Activated CD8-positive, alpha-beta memory T cell treated with anti-CD3 and anti-CD28 coated beads for 24 hours (primary cell): ENCODE measurements around the gene ZBTB7C.

Experiments
- DNase-seq: peaks from one replicate; pipeline ENCODE4 v3.0.0-alpha.2; 2020

Gene ZBTB7C

DNA sequence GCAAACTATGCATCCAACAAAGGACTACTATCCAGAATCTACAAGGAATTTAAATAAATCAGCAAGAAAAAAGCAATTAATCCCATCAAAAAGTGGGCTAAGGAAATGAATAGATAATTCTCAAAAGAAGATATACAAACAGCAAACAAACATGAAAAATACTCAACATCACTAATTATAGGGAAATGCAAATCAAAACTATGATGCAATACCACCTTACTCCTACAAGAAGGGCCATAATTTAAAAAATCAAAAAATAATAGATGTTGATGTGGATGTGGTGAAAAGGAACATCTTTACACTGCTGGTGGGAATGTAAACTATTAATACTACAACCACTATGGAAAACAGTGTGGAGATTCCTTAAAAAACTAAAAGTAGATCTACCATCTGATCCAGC, 164.7 kb downstream of the ZBTB7C start:
- DNase-seq, result no peak

DNA sequence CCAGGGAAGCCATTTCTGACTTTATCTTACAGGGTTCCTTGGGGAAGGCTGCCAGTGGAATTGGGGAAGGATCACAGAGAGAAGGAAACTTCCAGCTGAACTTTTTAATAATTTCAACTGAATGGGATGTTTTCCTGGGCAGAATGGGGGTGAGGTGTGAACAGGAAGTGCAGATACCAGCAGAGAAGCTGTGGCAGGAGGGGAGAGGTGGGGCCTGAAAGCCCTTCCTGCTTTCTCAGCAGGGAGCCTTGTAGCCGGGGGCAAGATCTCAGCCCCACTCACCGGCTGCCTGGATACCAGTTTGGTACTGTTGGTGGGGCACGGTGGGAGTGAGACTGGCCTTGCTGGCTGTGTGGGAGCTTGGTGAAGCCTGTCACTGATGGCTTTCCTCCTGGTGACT, 170.5 kb downstream of the ZBTB7C start:
- no peak for DNase-seq

DNA sequence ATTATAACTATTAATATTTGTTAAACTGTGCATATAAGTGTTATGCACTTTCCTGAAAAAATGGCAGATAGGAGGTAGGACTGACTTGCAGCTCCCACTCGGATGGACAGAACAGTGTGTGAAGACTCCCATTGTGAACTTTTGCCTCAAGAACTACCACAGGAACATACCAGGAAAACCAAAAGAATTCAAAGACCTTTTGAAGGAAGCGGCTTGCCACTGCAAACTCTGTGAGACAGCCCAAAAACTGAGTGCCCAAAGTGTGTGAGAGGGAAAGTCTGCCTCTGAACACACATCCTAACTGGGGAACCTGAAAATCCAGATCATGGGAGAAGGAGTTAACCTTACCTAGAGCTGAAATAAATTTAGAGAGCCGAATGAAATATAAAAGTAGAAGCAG, 171.0 kb downstream of the ZBTB7C start:
- no peak for DNase-seq

DNA sequence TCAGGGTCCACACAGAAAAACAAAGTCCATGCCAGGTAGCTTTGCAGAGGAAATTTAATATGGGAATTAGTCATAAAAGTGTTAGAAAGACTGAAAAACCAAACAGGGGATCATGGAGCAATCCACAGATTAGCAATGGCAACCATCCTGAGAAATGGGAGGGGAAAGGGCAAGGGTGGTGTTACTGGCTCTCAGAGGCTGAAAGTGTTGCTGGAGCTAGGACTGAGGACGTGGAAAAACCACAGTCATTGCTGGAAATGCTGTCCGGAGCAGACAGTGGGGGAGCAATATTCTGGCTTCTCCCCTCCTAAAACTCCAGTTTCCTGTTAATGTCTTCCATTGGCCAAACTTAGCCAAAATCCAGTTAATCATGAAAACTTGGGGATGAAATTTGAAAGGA, 172.4 kb downstream of the ZBTB7C start:
- DNase-seq, result no peak

DNA sequence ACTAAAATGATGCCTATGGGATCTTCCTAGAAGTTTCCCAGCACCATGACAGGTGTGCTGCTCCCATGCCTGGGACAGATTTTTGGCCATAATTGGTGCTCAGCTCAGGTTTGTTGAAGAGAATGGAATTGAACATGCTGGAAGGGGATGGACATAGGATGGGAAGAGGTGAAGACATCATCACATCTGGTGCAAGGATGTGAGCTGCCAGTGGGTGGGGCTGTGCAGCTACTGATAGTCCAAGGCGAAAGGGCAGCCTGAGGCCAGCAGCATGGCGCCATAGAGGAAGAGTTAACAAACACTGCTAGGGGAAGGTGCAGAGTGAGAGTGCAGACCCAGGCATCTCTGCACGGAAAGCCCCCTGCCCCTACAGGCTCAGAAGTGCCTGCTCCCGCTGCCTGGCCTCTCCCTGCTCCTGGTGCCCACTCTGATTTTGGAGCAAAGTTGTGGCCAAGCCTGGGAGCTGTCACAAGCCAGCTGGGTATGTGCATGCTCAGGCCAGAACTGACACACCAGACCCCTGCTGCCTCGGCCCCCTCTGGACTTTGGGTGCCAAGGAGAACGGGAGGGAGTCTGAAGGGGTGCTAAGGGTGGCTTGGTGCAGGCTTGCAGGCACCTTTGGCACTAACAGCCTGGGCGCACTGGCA, 178.6 kb downstream of the ZBTB7C start:
- no peak for DNase-seq

DNA sequence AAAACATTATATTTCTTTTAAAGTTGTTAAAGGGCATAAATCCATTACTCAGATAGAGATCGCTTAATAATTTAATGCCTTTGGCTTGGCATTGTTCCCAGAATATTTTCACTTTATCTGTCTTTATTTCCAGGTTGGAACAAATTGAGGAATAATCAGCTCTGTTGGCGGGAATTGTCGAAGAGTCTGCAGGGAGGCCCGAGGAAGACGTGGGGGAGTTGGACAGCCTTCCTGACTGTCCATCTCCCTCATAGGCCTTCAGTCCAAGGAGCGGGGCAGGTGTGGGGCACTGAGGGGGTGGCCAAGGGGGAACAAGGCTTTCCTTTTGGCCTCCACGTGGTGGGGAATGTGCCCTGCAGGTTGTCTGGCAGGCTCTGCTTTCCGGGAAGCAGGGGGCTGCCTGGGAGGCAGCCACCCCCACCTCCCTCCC, 179.6 kb downstream of the ZBTB7C start:
- no peak for DNase-seq

DNA sequence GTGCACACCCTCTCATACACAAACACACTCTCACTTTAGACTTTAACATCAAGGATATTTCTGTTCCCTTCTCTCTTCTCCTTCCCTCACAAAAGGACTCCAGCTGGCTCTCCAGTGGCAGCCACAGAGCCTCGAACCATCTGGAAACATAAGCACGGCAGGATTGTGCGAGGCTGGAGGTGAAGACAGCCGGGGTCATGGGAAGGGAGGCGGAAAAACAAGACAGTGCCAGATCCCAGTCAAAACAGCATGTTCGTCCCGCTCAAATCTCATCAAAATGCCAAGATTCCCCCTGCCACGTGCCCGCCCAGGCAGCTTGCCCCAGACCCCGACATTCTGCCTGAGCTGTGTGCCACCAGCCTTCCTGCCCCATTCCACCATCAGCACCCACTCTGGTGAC, 180.3 kb downstream of the ZBTB7C start:
- no peak for DNase-seq

DNA sequence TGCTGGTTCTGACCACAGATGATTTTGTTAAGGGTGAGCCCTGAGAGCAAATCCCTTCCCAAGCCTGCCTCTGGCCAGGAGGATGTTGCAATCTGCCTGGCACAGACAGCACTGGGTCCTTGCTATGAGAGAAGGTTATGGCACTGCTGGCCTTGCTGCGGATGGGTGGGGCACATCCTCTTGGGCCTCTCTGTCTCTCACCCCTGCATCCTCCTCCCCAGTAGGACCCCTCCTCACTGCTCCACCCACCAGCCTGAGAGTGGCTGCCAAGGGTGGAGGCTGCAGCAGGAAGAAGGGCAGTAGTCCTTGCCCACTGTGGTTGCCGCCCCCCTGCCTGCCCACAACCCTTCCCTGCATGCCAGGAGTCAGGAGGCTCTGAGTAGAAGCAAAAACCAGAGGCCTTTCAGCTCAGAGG, 180.9 kb downstream of the ZBTB7C start:
- no peak for DNase-seq

DNA sequence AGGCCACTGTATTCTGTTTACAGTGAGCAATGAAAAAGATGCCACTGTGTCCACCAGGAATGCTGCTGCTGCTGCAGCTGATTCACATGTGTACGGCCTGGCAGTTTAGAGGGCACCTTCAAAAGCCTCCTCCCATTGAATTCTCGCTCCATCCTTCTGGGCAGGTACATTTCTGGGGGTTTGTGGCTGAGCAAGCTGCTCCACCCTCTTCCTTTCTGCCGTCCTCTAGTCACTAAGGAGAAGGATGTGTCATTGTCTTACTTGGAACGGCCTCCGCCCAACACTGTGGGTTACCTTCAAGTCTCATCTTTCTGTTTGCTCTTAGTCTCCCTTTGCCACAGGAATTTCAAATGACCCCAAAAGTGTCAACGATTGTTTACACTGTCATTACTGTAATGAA, 182.0 kb downstream of the ZBTB7C start:
- DNase-seq, result no peak

DNA sequence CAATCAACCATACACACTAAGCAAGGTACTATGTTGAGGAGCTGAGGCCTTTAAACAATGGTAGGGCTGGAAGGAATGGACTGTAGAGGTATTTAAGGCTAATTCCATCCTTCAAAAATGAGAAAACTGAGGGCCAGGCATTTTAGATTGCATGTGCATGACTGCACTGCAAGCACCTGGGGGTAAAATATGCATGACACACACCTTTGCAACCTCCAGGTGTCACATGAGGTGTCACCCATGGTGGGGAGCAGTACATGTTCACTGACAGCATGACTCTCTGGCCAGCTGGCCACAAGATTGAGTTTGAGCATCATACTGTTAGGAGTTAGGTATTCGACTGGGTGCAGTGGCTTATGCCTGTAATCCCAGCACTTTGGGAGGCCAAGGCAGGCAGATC, 182.8 kb downstream of the ZBTB7C start:
- no peak for DNase-seq

DNA sequence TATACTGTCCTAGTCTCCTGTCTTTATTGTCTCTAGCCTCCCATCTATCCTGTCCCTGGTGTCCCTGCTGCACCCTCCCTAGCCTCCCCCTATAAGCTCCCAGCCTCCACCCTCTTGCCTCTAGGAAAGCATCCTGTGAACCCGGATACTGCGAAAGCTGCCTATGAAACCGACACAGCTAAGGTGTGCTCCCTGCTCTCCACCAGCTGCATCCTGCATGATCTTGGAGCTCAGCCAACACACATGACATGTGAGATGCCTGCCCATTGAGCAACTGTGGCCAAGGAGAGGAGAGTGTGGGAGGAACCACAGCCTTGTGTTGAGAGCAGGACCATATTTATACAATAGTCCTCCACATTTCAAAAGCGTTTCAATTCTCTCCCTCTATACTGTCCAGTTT, 187.1 kb downstream of the ZBTB7C start:
- no peak for DNase-seq

DNA sequence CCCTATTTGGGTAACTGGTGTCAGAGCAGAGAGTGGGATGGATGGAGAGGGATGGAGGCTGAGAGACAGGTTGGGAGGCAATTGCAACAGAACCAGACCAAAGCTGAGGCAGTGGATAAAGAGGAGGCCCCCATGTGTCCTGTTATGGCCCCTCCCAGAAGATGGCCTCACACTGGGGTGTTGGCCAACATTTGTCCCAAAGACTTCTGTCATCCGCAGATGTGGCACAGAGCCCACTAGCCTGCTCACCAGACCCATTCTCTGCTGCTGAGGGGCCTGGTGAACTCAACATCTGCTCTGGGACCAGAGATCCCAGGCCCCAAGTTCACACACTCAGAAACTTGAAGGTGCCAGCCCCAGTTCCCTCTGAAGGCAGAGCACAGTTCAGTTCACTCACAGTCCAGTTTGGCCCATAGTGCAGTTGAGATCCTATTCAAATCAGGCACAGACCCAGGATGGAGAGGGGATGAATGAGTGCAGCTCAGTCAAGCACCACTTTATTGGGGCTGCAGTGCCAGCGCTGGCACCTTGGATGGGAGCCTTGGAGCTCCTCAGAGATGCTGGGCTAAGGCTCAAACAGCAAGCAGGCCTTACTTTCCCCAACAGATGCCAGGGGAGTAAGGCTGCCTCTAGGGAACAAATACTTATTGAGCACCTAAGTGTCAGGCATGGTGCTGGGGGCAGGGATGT, 189.2 kb downstream of the ZBTB7C start:
- no peak for DNase-seq

DNA sequence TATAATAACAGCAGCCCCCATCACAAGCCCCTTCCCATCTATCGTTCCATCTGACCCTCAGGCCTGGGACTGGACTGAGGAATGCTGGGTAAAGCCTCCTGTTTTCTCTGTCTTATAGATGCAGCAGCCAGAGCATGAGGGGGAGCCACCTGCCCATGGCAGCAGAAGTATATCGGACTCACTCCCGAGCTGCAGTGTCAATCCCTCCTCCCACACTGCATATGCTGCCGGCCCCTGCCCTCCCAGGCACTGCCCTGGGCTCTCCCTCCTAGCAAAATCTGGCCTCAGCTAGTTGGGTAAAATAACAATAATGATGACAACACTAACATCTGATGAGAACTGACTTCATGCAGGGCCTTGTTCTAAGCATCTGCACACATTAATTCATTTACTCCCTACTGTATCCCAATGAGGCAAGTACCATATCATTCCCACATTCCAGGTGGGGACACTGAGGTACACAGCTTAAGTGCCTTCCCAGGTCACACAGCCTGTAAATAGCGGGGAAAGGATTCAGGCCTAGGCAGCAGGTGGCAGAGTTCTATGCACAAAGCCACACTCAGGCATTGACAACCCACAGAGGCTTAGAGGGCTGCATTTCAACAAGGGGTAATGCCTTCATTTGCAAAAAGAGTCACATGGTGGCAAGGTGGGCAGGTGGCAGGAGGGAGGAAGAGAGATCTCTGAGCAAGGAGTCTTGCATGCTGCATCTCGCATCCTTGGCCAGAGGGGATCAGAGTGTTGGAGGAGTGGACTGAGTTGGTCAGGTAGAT, 190.0 kb downstream of the ZBTB7C start:
- DNase-seq, result no peak

DNA sequence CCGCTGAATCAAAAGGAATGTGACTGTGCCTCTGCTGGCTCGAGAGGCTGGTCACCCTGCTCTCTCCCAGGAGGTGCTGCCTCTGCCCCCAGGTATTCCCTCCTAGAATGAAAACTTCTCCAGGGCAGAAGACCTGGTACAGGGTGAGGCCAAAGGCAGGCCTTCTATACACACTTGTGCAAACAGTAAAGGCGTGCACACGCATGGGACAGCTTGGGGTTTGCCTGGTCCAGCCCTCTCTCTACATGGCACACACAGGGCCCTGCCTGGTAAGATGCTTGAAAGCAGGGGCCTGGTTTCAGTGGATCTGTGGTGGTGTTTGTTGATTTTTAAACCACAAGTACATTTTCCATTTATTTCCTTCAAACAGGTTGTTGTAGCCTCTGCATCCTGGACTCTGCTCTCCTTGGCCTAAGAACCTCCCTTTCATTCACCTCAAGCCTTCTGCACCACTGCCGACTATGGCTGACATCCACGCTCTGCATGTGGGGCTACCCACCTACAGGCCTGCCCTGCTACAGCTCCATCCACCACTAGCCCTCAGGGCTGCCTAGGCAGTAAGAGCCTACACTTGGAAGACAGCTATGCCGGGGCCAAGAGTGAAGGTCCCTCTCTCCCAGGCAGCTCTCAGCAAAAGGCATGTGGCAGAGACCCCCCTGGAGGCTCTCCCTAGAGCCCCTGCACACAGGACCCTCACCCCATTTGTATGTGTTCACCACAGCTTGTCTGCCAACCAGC, 190.7 kb downstream of the ZBTB7C start:
- DNase-seq, result no peak

DNA sequence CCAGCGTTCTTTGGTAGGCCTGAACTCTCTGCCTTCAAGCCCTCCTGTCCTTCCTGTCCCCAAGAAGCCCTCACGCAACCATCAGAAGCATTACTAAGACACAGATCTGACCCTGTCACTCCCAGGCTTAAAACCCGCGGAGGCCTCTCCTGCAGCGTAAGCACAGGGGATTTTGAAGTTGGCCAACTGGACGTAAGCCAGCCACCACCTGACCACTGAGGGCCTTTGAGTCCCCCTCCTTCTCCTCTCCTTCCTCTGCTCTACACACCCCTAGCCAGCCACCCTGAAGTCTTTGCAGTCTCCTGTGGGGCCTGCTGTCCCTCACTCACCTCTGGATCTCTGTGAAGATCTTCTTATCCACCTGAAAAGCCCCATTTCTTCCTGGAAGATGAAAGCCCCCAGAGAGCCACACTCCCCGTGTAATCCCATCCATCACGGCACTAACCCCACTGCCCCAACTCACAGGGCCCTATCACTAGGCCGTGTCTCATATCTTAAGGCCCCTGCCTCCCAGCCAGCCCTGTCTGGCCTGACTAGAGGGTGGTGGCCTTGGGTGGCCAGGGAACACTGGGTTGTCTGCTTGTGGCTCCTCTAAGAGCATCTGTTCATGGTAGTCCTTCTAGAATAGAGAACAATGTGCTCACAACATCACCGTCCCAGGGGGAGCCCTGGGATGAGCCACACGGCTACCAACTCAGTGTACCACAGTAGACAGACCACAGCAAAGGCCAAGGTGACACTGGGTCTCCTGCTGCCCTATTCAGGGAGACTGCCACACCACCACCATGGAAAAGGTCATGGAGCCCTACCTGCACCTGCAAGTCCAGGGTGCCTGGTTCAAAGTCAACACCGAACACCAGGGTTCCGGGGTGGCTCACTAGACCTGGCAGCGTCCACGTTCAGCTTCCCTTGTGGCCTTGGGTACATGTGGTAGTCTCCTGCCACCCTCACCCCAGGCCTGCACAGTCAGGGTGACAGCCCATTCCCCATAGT, 191.6 kb downstream of the ZBTB7C start:
- DNase-seq, result no peak

DNA sequence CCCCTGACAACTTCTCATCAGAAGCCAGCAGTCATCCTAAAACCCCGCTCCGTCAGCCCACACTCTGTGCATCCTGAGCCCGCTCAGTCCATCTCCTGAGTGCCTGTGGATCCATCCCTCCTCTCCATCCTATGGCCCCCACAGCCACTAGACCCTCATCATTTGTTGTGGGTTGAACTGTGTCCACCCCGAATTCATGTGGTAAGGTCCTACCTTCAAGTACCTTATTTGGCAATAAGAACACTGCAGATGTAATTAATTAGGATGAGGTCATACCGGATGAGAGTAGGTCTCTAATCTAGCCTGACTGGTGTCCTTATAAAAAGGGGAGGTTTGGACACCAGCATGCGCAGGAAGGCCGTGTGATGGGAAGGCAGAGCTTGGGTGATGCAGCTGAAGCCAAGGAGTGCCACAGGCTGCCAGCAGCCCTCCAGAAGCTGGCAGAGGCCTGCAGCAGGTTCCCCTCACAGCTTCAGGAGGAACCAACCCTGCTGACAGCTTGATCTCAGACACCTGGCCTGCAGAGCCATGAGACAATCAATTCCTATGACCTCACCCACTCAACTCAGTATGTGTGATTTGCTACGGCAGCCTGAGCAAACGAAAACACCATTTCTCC, 192.4 kb downstream of the ZBTB7C start:
- no peak for DNase-seq

DNA sequence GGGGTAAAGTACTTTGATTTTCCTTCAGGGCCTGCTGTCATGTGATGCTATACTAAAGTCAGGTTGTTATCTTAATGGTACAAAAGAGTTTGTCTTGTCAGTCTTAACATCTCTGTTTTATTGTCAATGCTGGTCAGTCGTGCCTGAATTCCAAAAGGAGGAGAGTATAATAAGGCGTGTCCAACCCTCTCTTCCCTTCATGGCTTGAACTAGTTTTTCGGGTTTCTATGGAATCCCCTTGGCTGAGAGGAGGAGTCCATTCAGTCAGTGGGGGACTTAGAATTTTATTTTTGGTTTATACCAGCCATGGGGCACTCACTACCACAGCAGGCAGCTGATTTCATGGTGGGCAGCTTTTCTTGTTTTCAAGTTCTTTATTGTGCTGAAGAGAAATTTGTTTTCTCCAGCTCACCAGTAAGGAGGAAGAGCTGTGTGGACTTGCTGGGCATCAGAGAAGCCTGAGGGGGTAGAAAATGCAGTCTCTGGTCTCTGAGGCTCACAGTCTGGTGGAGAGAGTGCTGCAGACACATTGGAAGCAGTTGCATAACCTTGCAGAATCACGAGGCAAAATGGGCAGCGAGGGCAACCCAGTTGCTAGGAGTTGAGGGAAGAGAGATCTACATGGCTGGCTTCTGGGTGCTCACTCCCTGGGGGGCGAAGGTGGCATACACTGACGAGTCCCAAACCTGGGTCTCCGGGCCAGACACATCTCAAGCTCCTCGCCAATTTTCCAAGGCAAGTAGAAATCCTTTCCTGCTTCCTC, 193.1 kb downstream of the ZBTB7C start:
- no peak for DNase-seq

DNA sequence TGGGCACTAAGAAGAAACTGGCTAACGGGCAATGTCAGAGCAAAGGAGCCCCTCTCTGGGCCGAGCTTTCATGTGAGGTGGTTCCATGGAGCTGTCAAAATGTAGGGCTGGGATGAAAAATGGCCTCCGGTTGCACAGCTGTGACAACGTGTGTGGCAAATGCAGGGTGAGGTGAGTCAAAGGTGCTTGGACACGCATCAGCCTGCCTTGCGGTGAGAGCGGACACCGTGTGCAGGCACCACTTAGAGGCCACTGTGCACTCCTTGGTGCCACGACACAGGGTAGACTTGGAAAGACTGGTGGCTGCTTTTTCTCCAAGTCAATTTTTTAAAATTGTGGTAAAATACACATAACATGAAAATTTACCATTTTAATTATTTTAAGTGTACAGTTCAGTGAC, 195.4 kb downstream of the ZBTB7C start:
- DNase-seq, result no peak

DNA sequence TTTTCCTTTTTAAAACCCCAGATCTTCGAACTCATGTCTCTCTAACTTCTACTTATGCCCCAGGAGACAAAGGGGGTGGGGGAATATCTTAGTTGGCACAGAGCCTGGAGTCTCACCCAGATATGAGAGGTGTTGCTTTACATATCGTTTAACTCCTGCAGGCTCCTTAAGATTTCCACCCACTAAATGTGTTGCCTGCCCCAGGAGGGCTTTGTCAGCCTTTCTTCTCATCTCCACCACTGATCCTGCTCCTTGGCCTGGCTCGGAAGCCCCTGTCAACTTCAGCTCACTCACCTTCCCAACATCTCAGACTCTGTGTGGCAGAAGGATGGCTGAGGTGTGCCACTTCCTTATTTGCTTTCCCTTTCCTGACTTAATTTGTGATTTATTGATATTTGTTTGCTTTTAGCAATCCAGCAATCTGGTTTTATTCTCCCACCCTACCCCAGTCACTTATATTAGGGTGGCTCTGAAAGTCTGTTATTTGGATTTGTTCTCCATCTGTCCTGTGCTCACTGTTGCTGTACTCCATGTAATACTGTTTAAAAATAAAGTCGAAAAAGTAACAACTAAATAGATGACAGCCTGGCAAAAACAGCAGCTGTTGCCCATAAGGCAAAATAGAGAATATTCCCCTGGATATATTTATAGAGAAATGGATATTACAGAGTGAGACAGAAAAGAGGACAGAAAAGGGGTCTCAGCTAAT, 200.6 kb downstream of the ZBTB7C start:
- DNase-seq, result no peak

DNA sequence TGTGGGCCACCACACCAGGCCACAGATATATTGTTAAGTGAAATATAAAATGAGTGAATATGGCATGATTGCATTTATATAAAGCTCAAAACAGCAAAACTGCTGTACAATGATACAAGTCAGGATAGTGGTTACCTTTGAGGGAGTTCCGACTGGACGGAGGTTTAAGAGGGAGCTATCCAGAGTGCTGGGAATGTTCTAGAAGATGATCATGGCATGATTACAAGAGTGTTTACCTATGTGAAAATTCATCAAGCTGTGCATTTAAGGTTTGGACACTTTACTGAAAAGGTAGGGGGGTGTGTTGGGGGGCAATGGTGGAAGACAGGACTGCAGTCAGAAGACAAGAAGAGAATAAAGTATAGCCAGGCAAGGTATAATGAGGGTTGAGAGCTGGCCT, 201.4 kb downstream of the ZBTB7C start:
- no peak for DNase-seq
